Measurements from ENCODE around the gene TACC2. TPM values are rescaled to one million over a fixed set of nuclear protein-coding genes. Genes with fewer than 3 reads are reported as not detected.

The TACC2 gene
- total and polyA plus RNA-seq, 2 donors (not counting 1 experiment from before 2014, with no cell fraction given) = not detected

- CTCF ChIA-PET = no interaction called here
- H3K27ac ChIP-seq (ENCODE audit: low read length in 2 of 2) = no peak overlapping the region
- intact Hi-C loops (cut with micrococcal nuclease) = no loop called here
- H3K4me3 ChIP-seq (ENCODE audit: control extremely low read depth in 1 of 5, extremely low read depth in 1 of 5, insufficient read depth in 1 of 5, low read depth in 2 of 5, low read length in 4 of 5) = no peak overlapping the region
- H3K27ac Mint-ChIP-seq = no peak overlapping the region
- no peak overlapping the region for H2AFZ ChIP-seq (ENCODE audit: insufficient read depth, low read depth, low read length, poor library complexity, severe bottlenecking)
- H3K9me3 Mint-ChIP-seq (ENCODE audit: insufficient read depth) = no peaks in the 10 kb centered on the region
- no peaks in the 10 kb centered on the region for H3K4me1 Mint-ChIP-seq
- H3K27me3 Mint-ChIP-seq = peaks cover 5% of the 10 kb centered on the region
- DNase-seq = no peak
- no peaks in the 10 kb centered on the region for H4K20me1 ChIP-seq (ENCODE audit: control insufficient read depth, insufficient read depth, low read length, poor library complexity, severe bottlenecking)
- POLR2A ChIA-PET = no interaction called here
- no peaks in the 10 kb centered on the region for H3K4me1 ChIP-seq (ENCODE audit: control insufficient read depth in 2 of 2, insufficient read depth in 2 of 2, low read length in 2 of 2)
- TF ChIP-seq CTCF (IDR thresholded peaks at IDR 0.05) (no peak), EZH2 (IDR thresholded peaks at IDR 0.05; ENCODE audit: borderline replicate concordance, insufficient read depth, low read depth, low read length, poor library complexity, severe bottlenecking) (no peak)
- H3K4me3 Mint-ChIP-seq = no peak overlapping the region
- H3K9ac ChIP-seq (ENCODE audit: low read length) = no peak overlapping the region
- no peaks in the 10 kb centered on the region for H3K79me2 ChIP-seq (ENCODE audit: control insufficient read depth, insufficient read depth, low read length)
- no peak for ATAC-seq (ENCODE audit: low read depth)
- no peak overlapping the region for H3K4me2 ChIP-seq (replicated peaks; ENCODE audit: low read depth, low read length, poor library complexity, severe bottlenecking)
- peaks cover 0 to 13% (median 0%) of the 10 kb centered on the region in 3 donors for H3K9me3 ChIP-seq (ENCODE audit: control extremely low read depth in 1 of 3, control insufficient read depth in 2 of 3, insufficient read depth in 1 of 3, low read length in 2 of 3)
- WGBS (ENCODE audit: insufficient coverage) = 95% methylated on average over 7 of the region's 8 CpGs
- peaks cover 0 to 4% (median 0%) of the 10 kb centered on the region in 4 experiments for H3K27me3 ChIP-seq (replicated peaks in 1 of 4; ENCODE audit: control extremely low read depth in 1 of 4, control insufficient read depth in 3 of 4, insufficient read depth in 4 of 4, low read length in 3 of 4)
- H3K36me3 ChIP-seq (replicated peaks in 1 of 2; ENCODE audit: control extremely low read depth in 1 of 2, control insufficient read depth in 1 of 2, extremely low read depth in 1 of 2, insufficient read depth in 2 of 2, low read length in 1 of 2) = no peaks in the 10 kb centered on the region
Observed at GRCh38 chr10:122056431-122057094, 67.6 kb downstream of the TACC2 start.

GRCh38 chr10:122057841-122058413 is 69.0 kb downstream of the TACC2 start:
- H3K4me3 ChIP-seq (ENCODE audit: control extremely low read depth in 1 of 5, extremely low read depth in 1 of 5, insufficient read depth in 1 of 5, low read depth in 2 of 5, low read length in 4 of 5) = no peak overlapping the region
- H2AFZ ChIP-seq (ENCODE audit: insufficient read depth, low read depth, low read length, poor library complexity, severe bottlenecking) = no peak overlapping the region
- no peak overlapping the region for H3K9ac ChIP-seq (ENCODE audit: low read length)
- no peaks in the 10 kb centered on the region for H3K36me3 ChIP-seq (replicated peaks in 1 of 2; ENCODE audit: control extremely low read depth in 1 of 2, control insufficient read depth in 1 of 2, extremely low read depth in 1 of 2, insufficient read depth in 2 of 2, low read length in 1 of 2)
- intact Hi-C loops (cut with micrococcal nuclease) = no loop called here
- H3K27ac Mint-ChIP-seq = no peak overlapping the region
- POLR2A ChIA-PET = no interaction called here
- H3K27me3 Mint-ChIP-seq = peaks cover 7% of the 10 kb centered on the region
- no peak overlapping the region for H3K4me3 Mint-ChIP-seq
- no peaks in the 10 kb centered on the region for H3K4me1 Mint-ChIP-seq
- 78% methylated on average over 7 of the region's 14 CpGs for WGBS (ENCODE audit: insufficient coverage)
- H3K9me3 ChIP-seq (ENCODE audit: control extremely low read depth in 1 of 3, control insufficient read depth in 2 of 3, insufficient read depth in 1 of 3, low read length in 2 of 3) = peaks cover 0 to 13% (median 0%) of the 10 kb centered on the region in 3 donors
- CTCF ChIA-PET = no interaction called here
- DNase-seq = no peak
- H3K9me3 Mint-ChIP-seq (ENCODE audit: insufficient read depth) = peaks cover 2% of the 10 kb centered on the region
- no peak overlapping the region for H3K27ac ChIP-seq (ENCODE audit: low read length in 2 of 2)
- H4K20me1 ChIP-seq (ENCODE audit: control insufficient read depth, insufficient read depth, low read length, poor library complexity, severe bottlenecking) = no peaks in the 10 kb centered on the region
- no peak for TF ChIP-seq EZH2 (IDR thresholded peaks at IDR 0.05; ENCODE audit: borderline replicate concordance, insufficient read depth, low read depth, low read length, poor library complexity, severe bottlenecking)
- no peak for TF ChIP-seq CTCF (IDR thresholded peaks at IDR 0.05)
- ATAC-seq (ENCODE audit: low read depth) = no peak
- no peaks in the 10 kb centered on the region for H3K4me1 ChIP-seq (ENCODE audit: control insufficient read depth in 2 of 2, insufficient read depth in 2 of 2, low read length in 2 of 2)
- peaks cover 0 to 4% (median 0%) of the 10 kb centered on the region in 4 experiments for H3K27me3 ChIP-seq (replicated peaks in 1 of 4; ENCODE audit: control extremely low read depth in 1 of 4, control insufficient read depth in 3 of 4, insufficient read depth in 4 of 4, low read length in 3 of 4)
- no peaks in the 10 kb centered on the region for H3K79me2 ChIP-seq (ENCODE audit: control insufficient read depth, insufficient read depth, low read length)
- H3K4me2 ChIP-seq (replicated peaks; ENCODE audit: low read depth, low read length, poor library complexity, severe bottlenecking) = no peak overlapping the region

All from B cell (primary cell).